Stimulated activated CD4-positive, alpha-beta T cell treated with anti-CD3 and anti-CD28 coated beads, Interleukin-2, amount 100 ng/mL, for 24 hours (primary cell): ENCODE data around the gene TP53.

ENCODE experiments used
- DNase-seq, 2 donors: peaks; one replicate each; pipeline ENCODE4 v3.0.0-alpha.2; 2020

TP53 gene

DNA sequence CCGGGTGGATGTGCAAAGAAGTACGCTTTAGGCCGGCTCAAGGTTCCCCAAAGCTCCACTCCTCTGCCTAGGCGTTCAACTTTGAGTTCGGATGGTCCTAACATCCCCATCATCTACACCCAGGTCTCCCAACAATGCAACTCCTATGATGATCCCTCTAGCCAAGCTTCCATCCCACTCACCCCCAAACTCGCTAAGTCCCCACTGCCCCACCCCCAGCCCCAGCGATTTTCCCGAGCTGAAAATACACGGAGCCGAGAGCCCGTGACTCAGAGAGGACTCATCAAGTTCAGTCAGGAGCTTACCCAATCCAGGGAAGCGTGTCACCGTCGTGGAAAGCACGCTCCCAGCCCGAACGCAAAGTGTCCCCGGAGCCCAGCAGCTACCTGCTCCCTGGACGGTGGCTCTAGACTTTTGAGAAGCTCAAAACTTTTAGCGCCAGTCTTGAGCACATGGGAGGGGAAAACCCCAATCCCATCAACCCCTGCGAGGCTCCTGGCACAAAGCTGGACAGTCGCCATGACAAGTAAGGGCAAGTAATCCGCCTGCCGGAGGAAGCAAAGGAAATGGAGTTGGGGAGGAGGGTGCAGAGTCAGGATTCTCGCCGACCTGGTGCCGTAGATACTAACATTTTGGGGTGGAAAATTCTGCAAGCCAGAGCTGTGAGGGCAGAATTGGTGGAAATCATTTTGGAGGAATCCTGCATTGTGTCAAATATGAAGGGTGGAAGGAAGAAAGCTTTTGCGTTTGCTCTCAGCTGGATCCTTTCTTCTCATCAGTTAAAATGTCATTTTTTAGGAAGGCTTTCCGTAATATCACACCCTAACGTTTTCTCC lies at the start of gene TP53:
Gene TP53 (minus strand): TSS at position 419 of the 836 bp plus-strand sequence. CDS start 10,896 bp downstream, outside the sequence.
- DNase-seq, result peak; percentile 82 to 90

DNA sequence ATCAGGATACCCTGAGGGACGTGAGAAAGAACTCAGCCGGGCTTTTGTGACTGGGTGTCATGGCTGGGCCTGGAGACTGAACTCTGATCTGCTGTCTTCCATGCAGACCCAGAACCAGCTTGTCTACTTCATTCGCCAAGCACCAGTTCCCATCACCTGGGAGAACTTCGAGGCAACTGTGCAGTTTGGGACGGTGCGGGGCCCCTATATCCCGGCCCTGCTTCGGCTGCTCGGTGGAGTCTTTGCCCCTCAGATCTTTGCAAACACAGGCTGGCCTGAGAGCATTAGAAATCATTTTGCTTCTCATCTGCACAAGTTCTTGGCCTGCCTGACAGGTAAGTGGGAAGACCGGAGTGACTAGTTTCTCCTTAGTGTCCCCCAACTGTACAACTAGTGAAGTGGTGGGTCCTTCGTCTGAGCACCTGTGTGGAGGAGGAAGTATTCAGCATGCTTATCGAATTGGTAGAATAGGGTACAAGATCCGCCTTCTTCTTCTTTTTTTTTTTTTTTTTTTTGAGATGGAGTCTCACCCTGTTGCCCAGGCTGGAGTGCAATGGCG lies 45.8 kb upstream of the TP53 start:
- no peak for DNase-seq

DNA sequence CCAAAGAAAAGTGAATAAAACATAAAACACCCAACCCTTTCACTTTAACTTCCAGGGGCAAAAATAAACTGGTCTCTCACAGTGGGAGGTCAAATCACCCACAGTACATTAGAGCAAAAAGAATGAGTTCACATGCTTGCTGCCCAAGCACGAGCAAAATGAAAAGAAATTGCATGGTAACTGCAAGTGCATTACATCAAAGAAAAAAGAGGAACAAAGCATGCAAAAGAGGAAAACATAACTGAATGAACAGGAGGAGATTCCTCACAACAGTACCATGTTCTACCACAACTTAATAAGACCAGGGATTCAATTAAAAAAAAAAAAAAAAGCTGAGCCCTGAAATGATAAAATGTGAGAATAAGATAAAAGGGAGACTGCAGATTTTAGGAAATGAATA lies 42.5 kb upstream of the TP53 start:
- DNase-seq, result no peak

DNA sequence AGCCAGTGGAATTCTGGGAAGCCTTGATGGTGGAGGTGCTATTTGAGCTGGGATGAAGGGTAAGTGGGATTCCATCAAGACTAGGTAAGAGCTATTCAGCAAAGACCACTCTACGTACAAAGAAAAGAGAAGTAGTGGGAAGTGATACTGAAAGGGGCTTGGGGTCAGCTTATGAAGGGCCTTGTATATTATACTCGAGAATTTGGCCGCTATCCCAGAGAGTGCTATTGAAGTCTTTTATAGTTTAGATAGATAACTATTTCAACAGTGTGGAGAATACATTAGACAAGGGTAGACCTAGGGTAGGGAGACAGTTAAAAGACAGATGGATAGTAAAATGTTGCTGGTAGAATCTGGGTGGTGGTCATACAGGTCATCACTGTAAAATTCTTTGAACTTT lies 40.6 kb upstream of the TP53 start:
- no peak for DNase-seq

DNA sequence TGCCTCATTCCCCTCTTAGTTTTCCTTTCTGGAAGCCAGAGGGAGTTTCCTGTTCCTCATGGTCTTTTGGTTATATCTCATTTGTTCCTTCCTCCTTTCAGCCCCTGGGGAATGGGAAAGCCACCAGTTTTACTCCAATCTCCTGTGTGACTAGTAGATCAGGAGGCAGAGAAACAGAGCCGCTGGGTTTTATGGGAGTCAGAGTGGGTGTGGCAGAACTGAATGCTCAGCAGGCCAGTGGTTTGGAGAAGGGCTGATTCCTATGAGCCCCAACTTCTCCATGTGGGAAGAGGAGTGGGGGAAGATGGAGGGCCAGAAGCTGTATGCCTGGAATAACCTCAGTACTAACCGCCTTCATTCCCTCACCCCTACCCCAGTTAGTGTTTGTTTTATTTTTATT lies 34.3 kb upstream of the TP53 start:
- DNase-seq, result no peak

DNA sequence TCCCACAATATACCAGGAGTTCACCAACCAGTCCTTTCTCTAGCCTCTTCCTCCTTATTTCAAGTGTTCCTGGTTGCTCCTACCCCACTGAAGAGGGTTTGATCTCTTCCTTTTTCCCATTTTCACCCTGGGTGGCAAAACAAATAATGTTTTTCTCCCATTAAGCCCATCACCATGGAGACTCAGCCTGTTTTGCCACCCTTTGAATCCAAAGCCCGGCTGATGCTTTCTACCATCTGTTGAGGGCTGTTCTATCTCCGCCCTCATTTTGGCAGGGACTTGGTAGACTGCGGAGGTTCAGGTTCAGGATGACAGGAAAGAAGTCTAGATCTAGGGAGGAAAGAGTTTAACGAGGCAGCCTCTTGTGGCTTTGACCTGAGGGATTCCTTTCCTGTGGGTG lies 32.8 kb upstream of the TP53 start:
- DNase-seq, result no peak

DNA sequence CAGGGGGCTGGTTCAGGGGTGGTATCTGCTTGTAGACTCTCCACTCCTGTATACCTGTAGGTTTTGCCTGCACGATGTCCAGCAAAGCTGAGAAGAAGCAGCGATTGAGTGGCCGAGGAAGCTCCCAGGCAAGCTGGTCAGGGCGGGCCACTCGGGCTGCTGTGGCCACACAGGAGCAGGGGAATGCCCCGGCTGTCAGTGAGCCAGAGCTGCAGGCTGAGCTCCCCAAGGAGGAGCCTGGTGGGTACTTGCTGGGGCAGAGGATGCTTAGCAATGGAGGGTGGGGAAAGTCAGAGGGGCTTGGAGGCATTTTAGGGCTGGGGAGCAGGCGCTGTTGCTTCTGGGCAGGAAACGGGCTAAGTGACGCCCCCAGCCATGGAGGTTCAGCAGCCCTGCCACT lies 32.4 kb upstream of the TP53 start:
- no peak for DNase-seq

DNA sequence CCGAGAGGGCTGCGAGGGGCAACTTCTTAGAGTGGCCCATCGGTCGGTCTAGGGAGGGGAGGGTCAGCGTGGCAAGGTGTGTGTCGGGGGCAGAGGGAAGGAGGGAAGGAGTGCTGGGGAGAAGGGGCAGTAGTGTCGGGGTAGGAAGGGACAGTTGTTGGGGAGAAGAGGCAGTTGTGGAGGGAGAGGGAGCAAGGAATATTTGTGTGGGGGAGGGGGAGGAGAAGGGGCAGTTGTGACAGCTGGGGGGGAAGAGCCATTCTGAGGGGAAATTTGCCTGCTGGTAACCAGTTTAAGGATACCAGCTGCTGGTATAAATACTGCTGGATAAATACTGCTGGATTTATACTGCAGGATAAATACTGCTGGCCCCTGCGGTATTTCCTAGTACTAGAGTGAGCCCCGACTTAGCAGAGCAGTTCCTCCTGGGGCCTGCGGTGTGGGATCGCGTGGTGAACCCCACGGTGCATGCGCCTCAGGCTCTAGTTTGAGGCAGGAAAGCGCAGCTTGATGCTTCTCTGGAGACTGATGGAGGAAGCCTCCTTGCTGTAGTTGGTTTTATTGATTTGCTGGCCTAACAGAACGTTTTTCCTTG lies 30.6 kb upstream of the TP53 start:
- peak in 1 of 2 donors; percentile 28 for DNase-seq

DNA sequence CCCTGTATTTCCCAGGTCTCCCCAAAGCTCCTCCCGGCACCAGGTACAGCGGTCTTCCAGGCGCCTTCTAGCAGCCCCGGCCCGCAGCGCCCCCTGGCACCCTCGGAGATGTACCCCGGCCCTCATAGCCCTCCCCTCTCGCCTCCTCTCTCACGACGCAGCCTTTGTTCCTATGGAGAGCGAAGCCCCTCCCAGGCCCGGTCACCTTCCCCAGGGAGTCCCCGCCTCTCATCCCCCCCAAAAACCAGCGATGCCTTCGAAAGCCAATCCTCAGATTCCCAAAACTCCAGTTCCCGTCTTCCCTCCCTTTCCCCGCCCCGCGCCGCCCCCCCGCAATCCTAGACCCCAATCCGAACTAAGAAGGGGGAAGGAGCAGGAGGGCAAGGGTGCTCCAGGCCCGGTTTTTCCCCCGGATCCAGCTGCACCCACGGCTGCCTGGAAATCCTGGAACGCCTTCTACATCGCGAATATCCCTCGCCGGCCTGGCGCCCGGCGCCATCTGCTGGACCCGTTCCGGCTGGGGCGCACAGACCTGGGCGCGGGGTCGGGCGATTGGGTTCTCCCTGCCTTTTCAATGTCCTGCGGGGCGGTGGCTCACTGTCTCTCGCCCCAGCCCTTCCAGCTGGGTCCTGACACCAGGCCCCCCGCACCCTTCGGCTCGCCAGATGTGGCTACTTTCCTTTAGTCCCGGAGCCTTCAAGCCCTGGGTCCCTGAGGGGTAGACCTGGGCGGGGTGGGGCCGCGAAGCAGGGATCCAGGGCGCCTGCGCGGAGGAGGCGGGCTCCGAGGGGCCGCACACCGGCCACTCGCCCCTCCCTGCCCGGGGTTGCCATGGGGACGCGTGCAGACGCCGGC lies 29.8 kb upstream of the TP53 start, which contains the start of gene DNAH2:
Gene DNAH2 (plus strand): TSS at position 844 of the 855 bp plus-strand sequence. CDS start 1,991 bp downstream, outside the sequence.
- DNase-seq, result peak; percentile 48 to 70

DNA sequence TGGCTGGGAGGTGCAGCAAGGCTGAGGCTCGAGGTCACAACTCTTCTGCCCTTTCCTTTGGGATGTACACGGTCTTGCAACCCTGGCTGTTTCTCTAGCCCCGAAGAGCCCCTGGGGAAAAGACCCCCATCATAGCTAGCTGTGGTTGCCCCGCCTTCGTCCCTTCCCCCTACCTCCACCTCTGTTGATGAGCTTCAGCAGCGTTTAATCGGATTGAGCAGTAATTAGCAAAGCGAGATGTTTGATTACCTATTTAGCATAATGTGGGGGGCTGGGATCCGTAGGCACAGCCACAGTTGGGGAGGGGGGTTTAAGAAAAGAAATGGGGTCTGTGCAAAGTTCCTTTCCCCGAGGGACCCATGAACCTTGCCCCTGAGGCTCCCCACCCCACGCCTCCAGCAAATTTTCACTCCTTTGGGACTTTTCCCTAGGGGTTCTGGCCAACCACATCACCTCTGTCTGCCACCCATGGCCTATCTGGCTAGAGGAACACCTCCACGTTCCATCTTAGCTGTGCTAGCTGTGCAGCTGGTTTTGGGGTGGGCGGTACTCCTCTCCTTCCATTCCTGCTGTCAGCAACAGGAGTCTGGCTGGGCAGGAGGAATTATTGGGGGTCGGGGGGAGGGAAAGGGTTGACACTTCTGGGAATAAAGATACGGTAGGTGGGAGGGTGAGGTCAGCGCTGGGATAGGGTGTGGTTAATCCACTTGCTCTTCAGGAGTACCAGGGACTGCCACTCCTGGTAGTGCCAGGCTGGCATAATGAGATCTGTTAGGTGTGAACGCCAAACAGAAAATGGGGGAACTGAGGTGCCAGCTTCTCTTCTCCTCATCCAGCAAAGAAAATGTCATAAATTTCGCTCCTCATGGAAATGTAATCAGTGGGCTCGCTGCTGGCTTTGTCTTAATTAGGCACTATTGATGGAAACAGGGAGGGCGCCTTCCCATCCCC lies 28.9 kb upstream of the TP53 start:
- no peak for DNase-seq

DNA sequence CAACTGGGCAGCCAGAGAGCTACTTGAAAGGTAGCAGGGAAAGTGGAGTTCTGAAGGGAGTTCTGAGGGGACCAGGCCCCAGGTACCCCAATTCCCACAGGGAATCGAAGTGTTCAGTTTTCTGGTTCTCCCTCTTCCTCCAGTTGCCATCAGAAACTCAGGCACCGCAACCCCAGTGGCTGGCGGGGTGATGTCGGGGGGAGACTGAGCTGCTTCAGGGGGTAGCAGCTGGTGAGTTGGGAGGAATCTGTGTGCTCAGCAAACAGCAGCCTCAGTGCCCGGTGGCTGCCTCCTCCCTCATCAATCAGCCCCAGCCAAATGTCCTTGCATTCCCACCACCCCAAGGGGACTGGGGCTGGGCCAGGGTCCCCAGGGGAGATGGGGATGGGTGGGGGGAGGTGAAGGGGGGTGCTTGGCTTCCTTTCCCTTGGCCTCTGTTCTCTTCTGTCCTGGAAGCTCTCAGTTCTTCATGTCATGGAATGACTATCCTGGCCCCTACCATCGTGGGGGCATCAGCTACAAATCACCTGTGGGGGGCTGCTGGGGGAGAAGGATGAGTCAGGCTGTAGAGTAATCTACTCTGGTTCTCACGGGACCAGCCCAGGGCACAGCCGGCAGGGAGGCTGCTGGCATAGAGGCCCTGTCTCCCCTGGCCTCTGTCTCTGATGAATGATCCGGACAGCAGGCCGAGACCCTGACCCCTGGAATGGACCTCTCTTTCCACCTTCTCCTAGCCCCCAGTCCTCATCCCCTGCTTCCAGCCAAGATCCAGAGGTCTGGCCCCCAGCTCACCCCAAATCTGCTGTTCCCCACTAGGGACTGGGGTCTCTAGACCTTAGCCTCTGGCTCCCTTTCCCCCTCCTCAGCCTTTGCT lies 27.7 kb upstream of the TP53 start:
- DNase-seq, result no peak

DNA sequence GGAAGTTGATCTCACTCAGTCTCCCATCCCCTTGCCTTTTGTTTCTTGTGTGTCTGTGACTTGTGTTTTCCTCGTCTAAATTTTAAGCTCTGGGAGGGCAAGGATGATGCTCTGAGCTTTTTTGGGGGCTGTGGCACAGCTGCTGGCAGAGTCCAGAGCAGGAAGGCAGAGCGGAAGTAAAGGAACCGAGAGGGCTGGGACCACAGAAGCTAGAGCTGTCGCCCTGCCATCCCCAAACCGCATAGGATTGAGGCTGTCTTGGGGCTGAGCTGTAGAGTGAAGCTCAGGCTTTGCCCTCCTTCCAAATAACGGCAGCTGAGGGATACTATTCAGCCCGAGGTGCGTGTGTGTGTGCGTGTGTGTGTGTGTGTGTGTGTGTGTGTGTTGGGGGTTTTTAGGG lies 26.5 kb upstream of the TP53 start:
- no peak for DNase-seq

DNA sequence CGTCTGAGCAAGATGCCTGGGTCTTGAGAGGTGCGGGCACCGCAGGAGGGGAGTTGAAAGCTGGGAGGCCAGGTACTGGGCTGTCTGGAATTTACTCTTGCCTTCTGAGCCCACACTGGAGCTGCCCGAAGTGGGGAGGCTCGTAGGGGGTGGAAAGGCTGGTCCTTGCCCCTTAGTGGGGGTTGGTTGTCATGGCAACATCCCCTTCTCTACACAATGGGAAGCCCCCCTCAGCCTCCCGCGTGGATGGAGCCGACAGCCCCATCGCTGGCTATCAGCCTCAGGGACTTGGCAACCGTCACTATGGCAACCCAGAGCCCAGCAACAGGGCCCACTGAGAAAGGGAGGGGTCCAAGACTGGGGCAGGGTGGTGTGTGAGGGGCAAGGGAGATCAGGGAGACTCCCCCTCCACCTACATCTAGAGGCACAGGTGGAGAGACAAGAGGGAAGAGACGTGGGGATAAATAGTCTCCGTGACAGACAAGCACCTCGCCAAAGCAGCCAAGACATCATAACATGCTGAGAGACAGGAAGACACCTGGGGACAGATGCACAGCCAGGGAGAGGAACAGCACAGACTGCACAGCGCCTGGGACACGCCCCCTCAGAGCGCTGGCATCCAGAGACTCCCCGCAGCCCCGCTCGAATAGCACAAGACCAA lies 25.0 kb upstream of the TP53 start:
- DNase-seq, result no peak

DNA sequence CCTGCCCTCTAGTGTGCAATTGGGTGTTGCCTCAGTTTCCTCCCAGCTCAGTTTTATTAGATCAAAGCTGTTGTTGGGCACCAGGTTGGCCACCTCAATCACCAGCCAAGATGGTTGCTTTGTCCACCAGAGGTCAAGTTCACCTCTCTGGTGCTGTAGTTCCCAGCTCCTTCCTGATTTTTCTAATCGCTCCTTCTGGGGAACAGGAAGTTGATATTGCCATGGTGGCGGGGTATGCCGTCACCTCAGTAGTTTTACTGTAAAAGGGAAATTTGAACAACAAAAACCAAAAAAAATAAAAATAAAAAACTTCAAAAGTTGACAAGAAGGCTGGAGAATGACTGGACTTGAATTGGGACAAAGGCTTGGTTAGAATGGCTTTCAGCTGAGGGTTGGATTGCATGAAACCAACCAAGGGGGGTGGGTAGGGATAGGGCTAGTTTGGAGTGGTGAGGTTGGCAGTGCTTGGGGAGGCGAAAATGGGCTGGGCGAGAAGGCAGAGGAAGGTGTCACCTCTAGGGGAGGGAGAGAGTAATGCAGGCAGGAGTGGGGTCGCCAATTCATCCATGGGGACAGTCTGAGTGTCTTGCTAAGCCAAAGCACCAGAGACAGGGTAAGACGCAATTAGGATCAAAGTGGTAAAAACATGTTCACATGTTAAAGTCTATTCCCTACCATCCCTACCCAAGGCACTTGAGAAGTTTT lies 23.9 kb upstream of the TP53 start:
- no peak for DNase-seq

DNA sequence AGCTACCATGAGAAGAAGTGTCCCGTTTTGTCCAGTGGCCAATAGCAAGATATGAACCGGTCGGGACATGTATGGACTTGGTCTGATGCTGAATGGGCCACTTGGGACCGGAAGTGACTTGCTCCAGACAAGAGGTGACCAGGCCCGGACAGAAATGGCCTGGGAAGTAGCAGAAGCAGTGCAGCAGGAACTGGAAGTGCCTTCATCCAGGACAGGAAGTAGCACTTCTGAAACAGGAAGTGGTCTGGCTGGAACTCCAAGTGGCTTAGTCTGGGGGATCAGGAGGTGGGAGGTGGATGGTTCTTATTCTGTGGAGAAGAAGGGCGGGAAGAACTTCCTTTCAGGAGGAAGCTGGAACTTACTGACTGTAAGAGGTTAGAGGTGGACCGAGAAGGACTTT lies 23.0 kb upstream of the TP53 start:
- no peak for DNase-seq

DNA sequence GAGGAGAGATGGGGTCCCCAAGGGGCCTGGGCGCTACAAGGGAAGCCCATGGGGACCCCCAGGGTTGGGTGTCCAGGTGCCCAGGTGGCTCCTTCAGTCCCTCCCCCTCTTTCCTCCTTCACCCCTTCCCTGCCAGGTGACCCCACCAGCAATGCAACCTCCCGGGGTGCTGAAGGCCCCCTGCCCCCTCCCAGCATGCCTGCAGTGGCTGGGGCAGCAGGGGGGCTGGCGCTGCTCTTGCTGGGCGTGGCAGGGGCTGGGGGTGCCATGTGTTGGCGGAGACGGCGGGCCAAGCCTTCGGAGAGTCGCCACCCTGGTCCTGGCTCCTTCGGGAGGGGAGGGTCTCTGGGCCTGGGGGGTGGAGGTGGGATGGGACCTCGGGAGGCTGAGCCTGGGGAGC lies 21.7 kb upstream of the TP53 start:
- no peak for DNase-seq

DNA sequence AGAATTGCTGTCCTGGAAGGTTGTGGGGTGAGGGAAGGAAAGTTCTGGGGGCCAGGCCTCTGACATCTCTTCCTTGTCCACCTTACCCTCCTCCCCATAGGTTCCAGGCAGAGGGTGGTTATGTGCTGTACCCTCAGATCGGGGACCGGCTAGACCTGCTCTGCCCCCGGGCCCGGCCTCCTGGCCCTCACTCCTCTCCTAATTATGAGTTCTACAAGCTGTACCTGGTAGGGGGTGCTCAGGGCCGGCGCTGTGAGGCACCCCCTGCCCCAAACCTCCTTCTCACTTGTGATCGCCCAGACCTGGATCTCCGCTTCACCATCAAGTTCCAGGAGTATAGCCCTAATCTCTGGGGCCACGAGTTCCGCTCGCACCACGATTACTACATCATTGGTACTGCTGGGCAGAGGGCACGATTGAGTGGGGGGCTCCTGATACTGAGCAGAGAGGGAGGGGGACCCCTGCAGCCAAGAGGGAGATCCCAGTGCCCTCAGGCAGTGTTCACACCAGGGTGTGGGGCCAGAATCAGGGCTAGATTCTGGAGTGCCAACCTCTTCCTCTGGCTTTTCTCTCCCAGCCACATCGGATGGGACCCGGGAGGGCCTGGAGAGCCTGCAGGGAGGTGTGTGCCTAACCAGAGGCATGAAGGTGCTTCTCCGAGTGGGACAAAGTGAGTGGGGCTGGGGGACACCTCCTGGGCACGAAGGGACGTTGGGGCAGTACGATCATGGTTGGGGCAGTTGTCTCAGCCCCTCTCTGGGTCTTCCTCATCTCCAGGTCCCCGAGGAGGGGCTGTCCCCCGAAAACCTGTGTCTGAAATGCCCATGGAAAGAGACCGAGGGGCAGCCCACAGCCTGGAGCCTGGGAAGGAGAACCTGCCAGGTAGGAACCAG lies 20.8 kb upstream of the TP53 start:
- DNase-seq, result no peak

DNA sequence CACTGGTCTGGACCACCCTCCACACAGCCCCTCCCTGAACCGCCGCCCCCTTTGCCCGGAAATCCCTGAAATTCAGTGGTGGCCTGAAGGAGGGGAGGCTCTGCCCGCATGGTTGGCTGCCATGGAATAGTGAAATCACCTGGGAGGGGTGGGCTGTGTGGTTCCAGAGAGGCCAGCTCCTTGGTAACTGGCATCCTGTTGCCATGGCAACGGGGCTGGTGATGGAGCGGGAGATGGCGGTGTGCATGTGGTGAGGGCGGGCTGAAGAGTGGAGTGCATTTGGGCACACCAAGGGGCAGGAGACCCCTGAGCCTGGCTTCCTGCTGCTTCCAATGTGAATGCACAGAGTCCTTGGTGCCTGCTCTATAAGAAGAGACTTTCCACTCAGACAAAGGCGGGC lies 20.2 kb upstream of the TP53 start:
- no peak for DNase-seq
